A673 (cell line): ENCODE measurements around the gene GLRX3.

ENCODE experiments used
- EZH2 ChIP-seq: fragments of 200-600 bp; sonication (generic); IDR thresholded peaks from 2 replicates; pipeline ENCODE4 v1.6.1; 2017; ENCODE audit warnings: borderline replicate concordance, low read depth, mild to moderate bottlenecking, mixed read lengths, antibody characterized with exemption, low read length; ENCODE audit not compliant: poor library complexity, severe bottlenecking
- TF ChIP-seq, protein P1 (sequence below): fragments of 300-800, 200-600 bp; sonication (generic); conservative IDR thresholded peaks from 2 replicates; pipeline ENCODE4 v1.5.1; 2017; ENCODE audit warnings: low read depth, mild to moderate bottlenecking, antibody characterized with exemption, low read length, moderate library complexity, mixed read lengths

DNA sequence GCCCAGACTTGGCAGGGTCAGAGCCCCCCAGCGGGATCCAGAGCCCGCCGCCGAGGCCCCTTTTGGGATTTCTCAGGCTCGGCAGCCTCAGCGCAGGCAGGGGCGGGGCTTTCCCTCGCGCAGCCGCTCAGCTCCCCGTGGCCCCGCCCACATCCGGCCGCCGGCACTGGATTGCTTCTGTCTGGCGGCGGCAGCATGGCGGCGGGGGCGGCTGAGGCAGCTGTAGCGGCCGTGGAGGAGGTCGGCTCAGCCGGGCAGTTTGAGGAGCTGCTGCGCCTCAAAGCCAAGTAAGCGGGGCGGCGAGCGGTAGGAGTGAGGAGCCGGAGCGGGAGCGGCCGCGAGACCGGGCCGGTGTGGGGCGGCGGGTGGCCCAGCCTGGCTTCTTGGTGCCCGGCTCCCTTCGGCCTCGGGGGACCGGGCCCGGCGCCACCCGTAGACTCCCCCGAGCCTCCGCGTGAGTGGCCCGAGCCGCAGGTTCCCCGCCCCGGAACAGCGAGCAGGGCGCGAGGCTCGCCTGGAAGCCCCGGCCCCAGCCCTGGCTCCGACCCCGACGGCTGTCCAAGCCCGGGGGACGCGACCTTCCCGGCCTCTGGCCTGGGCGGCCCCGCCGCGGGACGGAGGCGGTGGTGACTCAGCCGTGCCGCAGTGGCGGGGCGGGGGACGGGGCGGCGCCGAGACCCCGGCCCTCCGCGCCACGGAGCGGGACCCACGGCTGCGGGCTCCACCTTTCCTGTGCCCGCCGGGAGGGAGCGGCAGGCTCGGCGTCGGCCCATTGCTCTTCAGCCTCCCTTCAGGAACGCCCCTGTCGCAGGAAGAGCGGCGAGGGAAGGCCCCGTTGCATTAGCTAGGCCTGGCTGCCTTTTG is at the start of gene GLRX3:
- TF ChIP-seq, protein P1, sequence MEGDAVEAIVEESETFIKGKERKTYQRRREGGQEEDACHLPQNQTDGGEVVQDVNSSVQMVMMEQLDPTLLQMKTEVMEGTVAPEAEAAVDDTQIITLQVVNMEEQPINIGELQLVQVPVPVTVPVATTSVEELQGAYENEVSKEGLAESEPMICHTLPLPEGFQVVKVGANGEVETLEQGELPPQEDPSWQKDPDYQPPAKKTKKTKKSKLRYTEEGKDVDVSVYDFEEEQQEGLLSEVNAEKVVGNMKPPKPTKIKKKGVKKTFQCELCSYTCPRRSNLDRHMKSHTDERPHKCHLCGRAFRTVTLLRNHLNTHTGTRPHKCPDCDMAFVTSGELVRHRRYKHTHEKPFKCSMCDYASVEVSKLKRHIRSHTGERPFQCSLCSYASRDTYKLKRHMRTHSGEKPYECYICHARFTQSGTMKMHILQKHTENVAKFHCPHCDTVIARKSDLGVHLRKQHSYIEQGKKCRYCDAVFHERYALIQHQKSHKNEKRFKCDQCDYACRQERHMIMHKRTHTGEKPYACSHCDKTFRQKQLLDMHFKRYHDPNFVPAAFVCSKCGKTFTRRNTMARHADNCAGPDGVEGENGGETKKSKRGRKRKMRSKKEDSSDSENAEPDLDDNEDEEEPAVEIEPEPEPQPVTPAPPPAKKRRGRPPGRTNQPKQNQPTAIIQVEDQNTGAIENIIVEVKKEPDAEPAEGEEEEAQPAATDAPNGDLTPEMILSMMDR, result no peak
- TF ChIP-seq EZH2, result no peak
